8988T (cell line): Measurements from ENCODE around the gene NFKB2.

Experiments
- DNase-seq: peaks from one replicate; pipeline ENCODE4 v3.0.0; 2011

The NFKB2 gene

DNA sequence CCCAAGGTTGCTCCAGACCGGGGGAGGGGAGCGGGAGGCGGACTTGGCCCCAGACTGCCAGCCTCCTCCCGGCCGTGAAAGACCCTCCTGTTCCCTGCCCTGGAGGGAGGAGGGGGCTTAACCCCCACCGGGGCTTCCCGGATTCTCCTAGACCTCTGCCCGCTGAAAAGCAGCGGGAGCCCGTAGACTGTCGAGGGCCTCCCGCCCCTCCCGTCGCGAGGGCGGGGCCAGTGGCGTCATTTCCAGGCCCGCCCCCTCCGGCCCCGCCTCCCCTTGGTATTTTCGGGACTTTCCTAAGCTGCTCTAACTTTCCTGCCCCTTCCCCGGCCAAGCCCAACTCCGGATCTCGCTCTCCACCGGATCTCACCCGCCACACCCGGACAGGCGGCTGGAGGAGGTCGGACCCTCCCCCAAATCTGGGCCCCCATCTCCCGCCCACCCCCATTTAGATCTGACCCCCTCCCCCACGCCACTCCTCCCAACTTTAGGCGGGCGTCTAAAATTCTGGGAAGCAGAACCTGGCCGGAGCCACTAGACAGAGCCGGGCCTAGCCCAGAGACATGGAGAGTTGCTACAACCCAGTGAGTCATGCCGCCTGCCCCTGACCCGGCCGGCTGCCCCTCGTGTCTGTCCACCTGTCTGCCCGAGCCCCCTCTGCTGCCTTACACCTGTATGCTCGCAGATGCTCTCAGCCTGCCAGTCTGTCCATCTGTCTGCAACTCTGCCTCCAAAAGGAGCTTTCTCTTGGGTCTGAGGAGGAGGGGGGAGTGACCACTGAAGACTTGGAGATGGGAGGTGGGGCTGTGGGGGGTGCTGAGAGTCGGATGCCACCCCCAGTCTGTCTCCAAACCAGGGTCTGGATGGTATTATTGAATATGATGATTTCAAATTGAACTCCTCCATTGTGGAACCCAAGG is at the start of gene NFKB2:
TSS of gene NFKB2 (plus strand) at position 306 of the 917 bp plus-strand sequence. CDS start at position 561, 255 bp downstream.
- peak; percentile 91 for DNase-seq

DNA sequence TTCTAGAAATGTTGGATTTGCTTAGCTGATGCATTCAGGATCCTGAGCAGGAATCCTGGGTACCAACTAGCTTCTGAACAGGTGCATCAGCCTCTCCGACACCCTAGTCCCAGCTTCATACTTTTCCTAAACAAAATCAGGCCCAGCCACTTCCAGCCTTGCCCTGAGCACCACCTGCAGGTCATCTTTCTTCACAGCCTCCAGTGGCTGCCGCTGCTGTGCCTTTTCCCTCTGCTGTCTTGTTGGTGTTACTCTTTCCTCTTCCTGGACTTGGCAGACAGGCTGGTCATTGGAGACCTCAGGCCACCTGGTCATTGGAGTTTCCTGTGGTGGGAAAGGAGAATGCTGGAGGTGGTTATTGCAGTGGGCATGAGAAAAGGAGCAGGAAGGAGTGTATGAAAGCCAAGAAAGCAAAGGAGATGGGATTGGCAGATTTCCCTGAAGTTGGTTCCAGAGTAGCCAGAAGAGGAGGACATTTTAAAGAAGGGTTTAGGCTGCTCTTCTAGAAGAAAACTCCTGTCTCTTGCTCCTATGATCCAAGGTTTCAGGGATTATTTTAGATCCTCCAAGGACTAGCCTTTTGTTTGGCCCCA is 48.2 kb upstream of the NFKB2 start:
- DNase-seq: peak; percentile 68

DNA sequence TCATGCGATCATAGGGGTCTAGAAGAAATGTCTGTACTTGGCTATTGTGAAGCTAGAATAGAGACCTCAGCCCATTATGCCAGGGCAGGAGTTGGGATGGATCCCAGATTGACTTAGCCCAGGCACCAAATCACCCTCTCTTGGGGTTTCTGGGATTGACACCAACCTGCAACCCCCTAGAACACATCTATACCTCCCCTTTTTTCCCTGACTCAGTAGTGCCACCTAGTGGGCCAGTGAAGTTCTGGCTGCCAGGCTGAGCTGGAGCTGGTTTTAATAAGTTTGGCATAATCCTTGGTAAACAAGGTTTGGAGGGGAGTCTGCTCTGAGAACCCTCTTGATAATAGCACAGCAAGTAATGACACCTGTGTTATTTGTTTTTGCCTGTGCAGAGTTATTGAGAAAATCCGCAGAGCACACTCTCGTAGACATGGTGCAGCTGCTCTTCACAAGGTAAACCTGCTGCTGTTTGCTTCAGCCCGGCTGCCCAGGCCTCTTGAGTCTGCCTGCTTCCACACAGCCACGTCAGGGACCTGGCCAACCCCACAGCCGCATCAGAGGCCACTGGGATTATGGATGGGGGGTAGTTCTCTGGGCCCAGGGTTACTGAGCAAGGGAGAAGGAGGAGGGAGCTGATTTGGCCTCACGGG is 43.3 kb upstream of the NFKB2 start:
- peak; percentile 54 for DNase-seq

DNA sequence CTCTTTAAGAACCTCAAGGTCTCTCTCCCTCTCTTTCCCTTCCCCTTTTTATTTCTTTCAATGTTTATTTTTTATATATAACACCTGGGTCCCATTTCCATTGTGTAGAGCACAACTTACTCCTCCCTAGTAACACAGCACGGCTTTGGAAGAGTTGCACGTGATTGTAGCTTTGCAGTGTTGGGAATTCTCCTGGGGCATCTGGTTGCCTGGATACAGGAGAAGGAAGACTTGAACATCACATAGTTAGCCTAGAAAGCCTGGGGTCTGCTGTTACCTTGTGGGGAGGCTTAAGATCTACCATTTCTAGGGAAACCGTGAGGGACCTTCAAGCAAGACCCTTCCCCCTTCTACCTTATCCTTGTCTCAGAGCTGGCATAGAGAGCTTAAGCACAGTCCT is 41.1 kb upstream of the NFKB2 start:
- DNase-seq: no peak

DNA sequence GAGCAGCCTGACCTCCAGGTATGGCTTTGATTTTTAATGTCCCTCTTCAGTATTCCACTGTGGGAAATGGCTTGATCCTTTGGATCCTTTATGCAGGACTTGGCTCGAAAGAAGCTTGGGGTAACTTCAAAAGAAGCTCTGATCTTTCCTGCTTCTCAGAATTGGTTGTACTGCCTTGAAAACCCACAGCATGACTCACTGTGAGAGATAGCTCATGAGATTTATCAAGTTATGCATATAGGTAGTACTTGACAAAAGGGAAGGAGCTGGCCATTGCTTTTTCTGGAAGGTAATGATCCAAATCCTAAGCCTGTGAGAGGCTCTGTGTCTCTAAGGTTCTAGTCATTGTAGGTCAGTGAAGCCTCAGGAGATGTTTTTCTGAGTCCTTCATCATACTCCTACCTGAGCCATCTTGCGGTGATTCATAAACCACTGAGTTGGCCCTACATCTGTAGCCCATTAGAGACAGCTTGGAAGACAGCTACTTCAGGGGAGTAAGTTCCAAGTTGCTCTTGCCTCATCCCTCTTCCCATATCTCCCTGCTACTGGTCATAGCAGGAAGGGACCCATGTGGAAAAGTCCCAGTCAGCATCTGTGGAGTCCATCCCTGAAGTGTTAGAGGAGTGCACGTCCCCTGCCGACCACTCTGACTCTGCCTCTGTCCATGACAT is 36.7 kb upstream of the NFKB2 start:
- no peak for DNase-seq

DNA sequence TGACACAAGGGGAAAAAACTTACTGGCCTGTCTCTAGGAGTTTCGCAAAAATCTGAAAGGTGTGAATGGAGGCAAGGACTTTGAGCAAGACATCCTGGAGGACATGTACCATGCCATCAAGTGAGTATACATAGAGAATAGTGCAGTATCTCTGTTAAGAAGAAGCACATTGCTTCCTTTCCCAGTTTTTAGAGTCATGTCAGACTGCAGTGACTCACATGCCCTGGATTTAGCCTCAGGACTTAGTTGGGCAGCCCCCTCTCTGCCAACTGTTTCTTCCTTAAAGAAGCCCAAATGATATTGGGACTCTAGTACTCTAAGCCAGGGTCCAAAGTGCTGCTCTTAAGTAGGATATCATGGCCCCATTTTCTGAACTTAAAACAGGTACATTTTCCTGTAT is 28.1 kb upstream of the NFKB2 start:
- DNase-seq: no peak

DNA sequence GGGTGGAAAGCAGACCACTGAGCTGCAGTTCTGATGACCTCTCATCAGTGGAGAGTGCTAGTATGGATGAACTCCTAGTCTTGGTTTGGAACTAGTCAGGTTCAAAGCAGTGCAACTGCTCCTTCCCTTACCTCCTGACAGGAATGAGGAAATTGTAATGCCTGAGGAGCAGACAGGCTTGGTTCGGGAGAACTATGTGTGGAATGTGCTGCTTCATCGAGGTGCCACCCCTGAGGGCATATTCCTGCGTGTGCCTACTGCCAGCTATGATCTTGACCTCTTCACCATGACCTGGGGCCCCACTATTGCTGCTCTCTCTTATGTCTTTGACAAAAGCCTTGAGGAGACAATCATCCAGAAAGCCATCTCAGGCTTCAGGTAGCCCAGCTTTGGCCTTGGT is 27.4 kb upstream of the NFKB2 start:
- no peak for DNase-seq

DNA sequence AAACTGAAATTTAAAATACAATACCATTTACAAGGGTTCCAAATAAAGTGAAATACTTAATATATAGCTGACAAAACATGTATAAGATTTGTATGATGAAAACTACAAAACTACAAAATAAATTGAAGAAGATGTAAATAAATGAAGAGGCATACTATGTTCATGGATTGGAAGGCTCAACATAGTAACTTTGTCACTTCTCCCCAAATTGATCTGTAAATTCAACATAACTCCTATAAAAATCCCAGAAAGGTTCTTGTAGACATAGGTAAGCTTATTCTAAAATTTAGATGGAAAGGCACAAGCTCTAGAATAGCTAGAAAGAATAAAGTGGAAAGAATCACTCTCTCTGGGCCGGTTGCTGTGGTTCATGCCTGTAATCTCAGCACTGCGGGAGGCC is 24.2 kb upstream of the NFKB2 start:
- no peak for DNase-seq

DNA sequence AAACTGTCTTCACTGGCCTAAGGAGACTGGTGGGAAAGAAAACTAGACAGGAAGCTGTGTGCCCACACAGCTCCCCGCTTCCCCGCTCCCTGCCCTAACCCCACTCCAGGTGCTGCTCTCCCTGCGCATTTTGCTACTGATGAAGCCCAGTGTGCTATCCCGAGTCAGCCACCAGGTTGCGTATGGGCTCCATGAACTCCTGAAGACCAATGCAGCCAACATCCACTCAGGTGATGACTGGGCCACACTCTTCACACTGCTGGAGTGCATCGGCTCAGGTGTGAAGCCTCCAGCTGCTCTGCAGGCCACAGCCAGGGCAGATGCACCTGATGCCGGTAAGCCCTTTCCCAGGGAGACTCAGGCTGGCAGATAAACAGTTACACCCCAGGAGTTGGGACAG is 20.3 kb upstream of the NFKB2 start:
- DNase-seq: no peak

DNA sequence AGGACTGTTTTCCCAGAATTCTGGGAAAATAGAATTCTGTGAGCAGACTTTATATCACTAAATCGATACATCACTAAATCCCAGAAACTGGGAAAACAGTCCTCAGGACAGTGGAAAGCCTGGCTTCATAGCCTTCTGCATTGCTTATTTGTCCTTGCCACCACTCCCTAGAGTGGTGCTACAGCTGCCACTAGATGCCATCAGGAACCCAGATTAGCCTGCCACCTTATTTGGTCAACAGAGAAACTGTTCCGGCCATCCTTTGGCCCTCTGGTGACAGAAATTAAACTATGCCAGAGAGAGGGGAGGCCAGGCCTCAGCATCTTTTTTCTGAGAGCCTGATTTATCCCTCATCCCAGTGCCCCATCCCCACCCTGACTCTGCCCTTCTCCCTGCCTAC is 19.6 kb upstream of the NFKB2 start:
- no peak for DNase-seq

DNA sequence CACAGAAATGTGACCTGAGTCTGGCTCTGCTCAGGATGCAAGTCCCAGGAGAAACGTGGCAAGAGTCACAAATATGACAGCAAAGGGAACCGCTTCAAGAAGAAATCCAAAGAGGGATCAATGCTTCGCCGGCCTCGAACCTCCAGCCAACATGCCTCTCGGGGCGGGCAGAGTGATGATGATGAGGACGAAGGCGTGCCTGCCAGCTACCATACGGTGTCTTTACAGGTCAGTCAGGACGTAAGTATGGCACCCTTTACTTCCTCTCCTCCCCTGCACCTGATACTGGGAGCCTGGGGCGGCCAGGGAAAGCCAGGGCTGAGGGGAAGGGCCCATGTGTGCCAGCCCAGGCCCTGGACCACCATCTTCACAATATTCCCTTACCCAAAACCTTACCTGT is 18.6 kb upstream of the NFKB2 start:
- no peak for DNase-seq

DNA sequence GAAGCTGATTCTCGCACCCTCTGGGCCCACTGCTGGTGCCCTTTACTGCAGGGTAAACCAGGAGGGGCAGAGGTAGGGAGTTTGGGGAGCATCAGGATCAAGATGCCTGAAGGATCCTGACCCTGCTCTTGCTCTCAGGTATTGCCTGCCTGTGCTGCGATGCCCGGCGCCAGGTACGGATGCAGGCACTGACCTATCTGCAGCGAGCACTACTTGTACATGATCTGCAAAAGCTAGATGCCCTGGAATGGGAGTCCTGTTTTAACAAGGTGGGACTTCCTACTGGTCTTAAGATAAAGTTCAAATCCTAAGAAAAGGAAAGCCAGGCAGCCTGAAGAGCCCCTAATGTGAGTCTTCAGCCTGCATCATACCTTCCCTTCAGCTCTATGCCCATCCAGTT is 16.1 kb upstream of the NFKB2 start:
- no peak for DNase-seq

DNA sequence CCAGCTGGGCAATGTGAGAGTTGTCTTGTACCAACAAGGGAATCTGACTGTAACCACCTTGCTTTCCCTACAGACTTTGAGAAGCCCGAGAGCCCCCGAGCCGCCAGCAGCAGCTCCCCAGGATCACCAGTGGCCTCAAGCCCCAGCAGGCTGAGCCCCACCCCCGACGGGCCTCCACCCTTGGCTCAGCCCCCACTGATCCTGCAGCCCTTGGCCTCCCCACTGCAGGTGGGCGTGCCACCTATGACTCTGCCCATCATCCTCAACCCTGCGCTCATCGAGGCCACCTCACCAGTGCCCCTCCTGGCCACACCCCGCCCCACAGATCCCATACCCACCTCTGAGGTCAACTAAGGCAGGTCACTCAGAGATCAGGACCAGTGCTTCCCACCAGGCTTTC is 13.5 kb upstream of the NFKB2 start:
- DNase-seq: no peak

DNA sequence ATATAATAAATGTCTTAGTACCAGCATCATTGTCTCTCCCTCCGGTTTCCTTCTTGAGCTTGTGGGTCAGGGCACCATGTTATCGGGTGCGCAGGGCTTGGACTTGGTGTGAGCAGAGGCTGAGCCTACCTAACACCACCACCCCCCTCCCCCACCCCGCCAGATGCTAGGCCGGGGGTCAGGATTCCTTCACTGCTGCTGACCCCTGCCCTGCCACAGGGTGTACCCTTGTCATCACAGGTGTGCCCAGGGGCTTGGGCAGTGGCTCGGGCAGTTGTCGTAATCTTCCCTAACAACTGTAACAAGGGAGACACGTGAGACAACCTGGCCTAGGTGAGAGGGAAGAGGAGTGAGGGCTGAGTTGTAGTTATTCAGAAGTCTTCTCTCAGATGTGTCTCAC is 12.6 kb upstream of the NFKB2 start:
- no peak for DNase-seq

DNA sequence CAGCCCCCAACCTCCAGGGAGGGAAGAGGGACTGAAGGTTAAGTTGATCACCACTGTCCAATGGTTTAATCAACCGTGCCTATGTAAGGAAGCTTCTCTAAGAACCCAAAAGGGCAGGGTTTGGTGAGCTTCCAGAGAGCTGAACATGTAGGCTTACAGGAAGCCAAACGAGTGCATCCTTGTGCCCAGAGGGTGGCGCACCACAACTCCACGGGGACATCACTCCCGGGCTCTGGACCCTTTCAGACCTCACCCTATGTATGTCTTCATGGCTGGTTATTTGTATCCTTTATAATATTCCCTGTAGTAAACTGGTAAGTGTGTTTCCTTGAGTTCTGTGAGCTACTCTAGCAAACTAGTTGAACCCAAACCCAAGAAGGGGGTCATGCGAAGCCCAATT is 11.5 kb upstream of the NFKB2 start:
- DNase-seq: no peak

DNA sequence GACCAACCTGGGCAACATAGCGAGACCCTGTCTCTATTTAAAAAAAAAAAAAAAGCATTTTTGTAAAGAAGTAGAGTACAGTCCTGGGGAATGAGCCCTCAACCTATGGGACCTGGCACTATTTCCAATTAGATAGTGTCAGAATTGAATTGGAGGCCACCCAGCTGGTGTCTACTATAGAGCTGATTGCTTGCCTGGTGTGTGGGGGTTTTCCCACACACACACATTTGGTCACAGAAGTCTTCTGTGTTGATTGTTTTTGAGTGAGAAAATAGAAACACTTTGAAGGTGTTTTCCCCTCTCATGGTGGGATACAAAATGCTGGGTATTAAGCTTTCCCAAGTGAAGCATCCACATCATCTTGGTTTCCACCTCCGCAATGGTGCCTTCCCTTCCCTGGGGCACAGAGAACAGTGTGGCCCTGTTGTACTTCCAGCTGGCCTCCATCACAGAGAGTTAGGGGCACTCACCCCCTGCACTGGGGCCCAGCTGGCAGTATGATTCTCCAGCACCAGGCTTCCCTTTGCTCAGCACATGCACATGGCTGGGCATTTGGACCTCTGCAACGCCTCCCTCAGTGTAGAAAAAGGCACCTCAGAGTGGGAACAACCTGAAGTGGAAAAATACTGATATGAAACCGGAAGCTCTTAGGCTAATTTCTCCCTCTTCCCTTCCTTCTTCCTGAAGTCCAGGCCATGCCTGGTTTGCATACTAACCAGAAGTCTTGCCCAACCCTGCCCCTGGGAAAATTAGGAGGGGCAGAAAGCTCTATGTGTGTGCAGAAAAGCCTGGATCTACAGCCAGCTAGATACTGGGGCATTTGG is 10.7 kb upstream of the NFKB2 start:
- no peak for DNase-seq

DNA sequence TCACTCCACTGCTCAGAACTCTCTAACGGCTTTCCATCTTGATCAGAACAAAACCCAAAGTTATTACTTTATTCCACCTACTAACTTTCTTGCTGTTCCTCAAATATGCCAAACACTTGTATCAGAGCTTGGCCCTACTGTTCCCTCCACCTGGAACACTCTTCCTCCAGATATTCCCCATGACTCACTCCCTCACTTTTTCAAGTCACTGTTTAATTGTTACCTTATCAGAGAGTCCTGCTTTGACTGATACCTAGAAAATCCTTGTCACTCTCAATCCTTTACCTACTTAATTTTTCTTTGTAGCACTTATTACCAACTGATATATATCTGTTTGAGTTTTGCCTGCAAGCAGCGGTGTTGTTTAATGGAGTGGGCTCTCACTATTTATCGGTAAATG is 5.6 kb upstream of the NFKB2 start:
- DNase-seq: no peak

DNA sequence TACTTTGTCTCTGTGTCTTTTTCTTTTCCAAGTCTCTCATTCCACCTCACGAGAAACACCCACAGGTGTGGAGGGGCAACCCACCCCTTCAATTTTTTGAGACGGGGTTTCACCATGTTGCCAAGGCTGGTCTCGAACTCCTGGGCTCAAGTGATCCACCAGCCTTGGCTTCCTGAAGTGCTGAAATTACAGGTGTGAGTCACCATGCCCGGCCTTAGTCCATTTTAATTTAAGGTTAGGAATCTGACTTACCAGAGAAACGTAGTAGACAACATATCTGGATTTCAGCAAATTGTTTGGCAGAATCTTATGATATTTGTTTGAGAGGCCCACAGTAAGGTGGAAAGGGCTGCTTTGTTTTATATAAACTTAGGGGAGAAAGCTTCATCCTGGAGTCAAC is 3.2 kb upstream of the NFKB2 start:
- no peak for DNase-seq

DNA sequence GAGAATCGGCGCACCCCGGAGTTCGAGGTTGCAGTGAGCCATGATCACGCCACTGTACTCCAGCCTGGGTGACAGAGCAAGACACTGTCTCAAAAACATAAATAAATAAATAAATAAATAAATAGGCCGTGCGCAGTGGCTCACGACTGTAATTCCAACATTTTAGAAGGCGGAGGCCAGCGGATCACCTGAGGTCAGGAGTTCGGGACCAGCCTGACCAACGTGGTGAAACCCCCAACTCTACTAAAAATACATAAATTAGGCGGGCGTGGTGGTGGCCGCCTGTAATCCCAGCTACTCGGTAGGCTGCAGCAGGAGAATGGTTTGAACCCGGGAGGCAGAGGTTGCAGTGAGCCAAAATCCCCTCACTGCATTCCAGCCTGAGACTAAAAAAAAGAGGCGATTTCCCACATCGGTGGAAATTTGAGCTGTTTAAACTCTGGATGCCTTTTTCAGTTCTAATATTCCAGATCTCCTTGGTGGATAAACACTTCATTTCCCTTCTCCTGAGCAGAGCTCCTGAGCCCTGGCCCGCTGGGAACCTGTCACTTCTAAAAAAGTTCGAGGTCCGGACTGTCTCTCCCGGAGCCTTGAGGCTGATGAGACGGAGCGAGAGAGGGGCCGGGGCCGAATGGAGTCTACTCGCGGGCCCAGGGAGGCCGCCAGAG is 2.0 kb upstream of the NFKB2 start:
- no peak for DNase-seq

DNA sequence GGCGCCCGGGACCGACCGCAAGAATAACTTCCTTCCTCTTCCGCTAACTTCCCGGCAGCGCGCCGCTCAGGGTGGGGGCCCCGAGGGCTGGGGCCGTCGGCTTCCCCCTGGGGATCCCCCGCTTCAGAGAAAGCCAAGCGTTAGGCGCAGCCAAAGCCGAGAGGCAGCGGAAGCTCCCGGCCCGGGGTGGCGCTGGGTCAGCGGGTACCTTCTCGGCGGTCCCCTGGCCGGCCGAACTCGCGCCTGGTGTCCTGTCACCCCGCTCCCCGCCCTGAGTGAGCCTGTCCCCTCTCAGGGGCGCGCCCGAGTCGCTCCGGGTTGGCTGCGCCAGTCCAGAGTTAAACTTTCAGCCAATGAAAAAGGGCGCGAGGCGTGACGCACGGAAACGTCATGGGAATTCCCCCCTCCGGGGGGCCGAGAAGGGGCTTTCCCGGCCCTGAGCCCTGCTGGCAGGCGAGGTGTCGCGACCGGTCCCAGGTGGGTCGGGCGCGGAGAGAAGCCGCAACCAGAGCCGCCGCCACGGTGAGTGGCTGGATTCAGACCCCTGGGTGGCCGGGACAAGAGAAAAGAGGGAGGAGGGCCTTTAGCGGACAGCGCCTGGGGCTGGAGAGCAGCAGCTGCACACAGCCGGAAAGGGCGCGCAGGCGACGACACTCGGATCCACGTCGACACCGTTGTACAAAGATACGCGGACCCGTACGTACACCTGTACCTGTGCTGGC is 1.3 kb upstream of the NFKB2 start:
- peak; percentile 97 for DNase-seq

DNA sequence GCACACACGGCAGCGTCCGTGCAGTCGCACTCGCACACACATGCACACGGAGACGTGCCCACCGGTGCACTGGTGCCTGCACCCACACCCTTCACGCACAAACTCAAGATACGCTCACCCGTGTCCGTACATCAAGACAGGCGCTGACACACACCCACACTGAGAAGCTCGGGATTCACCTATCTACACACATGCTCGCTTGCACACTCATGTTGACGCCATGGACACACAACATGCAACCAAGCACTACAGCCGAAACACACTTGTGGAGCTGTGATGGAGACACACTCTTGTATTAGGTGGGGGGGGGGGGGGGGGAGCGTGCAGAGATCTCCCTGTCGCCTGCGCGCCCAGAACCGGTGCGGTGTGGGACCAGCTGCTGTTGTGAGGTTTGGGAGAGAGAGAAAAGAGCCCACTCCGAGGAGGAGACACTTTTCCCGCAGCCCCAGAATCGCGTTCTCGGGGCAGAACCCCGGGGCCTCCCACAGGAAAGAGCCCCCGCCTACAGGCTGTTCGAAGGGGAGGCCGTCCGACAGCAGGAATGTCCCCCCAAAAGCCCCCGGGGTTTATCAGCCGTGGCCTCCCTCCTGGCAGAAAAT is 605 bp upstream of the NFKB2 start:
- DNase-seq: peak; percentile 53
